ENCODE data around the gene INAFM1.

The INAFM1 gene

DNA sequence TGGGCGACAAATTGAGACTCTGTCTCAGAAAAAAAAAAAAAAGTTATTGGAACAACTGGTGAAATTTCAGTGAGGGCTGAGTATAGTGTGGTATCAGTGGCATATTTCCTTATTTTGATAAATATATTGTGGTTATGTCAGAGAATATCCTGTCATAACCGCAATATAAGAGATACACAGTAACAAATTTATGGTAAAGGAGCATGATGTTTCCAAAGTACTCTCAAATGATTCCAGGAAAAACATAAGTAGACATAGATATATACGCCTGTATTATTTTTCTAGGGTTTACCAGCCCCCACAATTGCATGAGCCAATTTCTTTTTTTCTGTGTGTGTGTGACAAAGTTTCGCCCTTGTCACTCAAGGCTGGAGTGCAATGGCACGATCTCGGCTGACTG is 29.3 kb downstream of the INAFM1 start:
- H3K27me3 ChIP-seq (replicated peaks; ENCODE audit: insufficient read depth, low read length), result peaks cover 49% of the 10 kb centered on the region

DNA sequence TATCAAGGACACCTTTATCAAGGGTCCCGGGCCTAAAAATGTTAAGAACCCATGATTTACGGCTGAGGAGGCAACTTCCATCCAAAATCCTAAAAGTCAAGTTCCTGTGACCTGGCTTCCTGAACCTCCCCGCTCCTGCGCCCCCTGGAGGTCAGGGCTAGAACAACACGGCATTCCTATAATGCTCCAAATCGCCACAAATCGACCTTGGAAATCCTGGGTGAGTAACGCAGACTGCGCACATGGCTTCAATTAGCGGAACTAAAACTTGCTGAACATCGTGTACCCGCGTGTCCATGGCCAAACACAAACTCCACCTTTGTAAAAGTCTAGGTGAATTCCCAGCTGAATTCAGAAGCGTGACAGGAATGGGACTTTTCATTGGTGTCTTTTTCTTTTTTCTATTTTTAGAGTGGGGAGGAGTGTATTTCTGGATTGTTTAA is 30.6 kb downstream of the INAFM1 start:
- DNase-seq, result peak; percentile 49
- H3K4me1 ChIP-seq (ENCODE audit: low read length), result no peaks in the 10 kb centered on the region
- no peak overlapping the region for H2AFZ ChIP-seq (ENCODE audit: low read length)
- no peaks in the 10 kb centered on the region for H3K9me3 ChIP-seq (replicated peaks; ENCODE audit: insufficient read depth, low read length)
- H3F3A ChIP-seq (ENCODE audit: insufficient read depth, low read length), result no peaks in the 10 kb centered on the region
- peaks cover 61% of the 10 kb centered on the region for H3K27me3 ChIP-seq (replicated peaks; ENCODE audit: insufficient read depth, low read length)
- peak overlapping the region; percentile 8; the same call in 1 of the 2 replicates for H3K4me2 ChIP-seq (ENCODE audit: low read depth, low read length)
- TF ChIP-seq, protein P1, sequence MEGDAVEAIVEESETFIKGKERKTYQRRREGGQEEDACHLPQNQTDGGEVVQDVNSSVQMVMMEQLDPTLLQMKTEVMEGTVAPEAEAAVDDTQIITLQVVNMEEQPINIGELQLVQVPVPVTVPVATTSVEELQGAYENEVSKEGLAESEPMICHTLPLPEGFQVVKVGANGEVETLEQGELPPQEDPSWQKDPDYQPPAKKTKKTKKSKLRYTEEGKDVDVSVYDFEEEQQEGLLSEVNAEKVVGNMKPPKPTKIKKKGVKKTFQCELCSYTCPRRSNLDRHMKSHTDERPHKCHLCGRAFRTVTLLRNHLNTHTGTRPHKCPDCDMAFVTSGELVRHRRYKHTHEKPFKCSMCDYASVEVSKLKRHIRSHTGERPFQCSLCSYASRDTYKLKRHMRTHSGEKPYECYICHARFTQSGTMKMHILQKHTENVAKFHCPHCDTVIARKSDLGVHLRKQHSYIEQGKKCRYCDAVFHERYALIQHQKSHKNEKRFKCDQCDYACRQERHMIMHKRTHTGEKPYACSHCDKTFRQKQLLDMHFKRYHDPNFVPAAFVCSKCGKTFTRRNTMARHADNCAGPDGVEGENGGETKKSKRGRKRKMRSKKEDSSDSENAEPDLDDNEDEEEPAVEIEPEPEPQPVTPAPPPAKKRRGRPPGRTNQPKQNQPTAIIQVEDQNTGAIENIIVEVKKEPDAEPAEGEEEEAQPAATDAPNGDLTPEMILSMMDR (IDR thresholded peaks at IDR 0.05; ENCODE audit: low read length), result peak; percentile 95
- TF ChIP-seq EZH2 (optimal IDR thresholded peaks at IDR 0.05; ENCODE audit: low read depth, low read length), result no peak
- H3K9me2 ChIP-seq (replicated peaks; ENCODE audit: insufficient read depth, low read length), result no peaks in the 10 kb centered on the region
- H3K27ac ChIP-seq (ENCODE audit: low read length), result no peak overlapping the region
- H3K36me3 ChIP-seq (replicated peaks; ENCODE audit: insufficient read depth, low read length), result no peaks in the 10 kb centered on the region
- no peaks in the 10 kb centered on the region for H3K79me2 ChIP-seq (ENCODE audit: low read length)
- no peak overlapping the region for H3K4me3 ChIP-seq (ENCODE audit: low read length)
- H3K9ac ChIP-seq (ENCODE audit: low read length), result no peak overlapping the region
- no peaks in the 10 kb centered on the region for H4K20me1 ChIP-seq (ENCODE audit: insufficient read depth, low read length)

More for the DNA sequence above, 29.3 kb downstream of the INAFM1 start:
- Histone ChIP-seq H4K20me1 (ENCODE audit: insufficient read depth, low read length) (no peaks in the 10 kb centered on the region), H3K4me3 (ENCODE audit: low read length) (no peak overlapping the region), H2AFZ (ENCODE audit: low read length) (no peak overlapping the region), H3K9ac (ENCODE audit: low read length) (no peak overlapping the region), H3K79me2 (ENCODE audit: low read length) (no peaks in the 10 kb centered on the region), H3K9me3 (replicated peaks; ENCODE audit: insufficient read depth, low read length) (no peaks in the 10 kb centered on the region), H3K4me1 (ENCODE audit: low read length) (no peaks in the 10 kb centered on the region), H3F3A (ENCODE audit: insufficient read depth, low read length) (no peaks in the 10 kb centered on the region), H3K36me3 (replicated peaks; ENCODE audit: insufficient read depth, low read length) (no peaks in the 10 kb centered on the region), H3K27ac (ENCODE audit: low read length) (no peak overlapping the region), H3K9me2 (replicated peaks; ENCODE audit: insufficient read depth, low read length) (no peaks in the 10 kb centered on the region), H3K4me2 (ENCODE audit: low read depth, low read length) (no peak overlapping the region)
- TF ChIP-seq, protein P1 (IDR thresholded peaks at IDR 0.05; ENCODE audit: low read length), result no peak
- TF ChIP-seq EZH2 (optimal IDR thresholded peaks at IDR 0.05; ENCODE audit: low read depth, low read length), result no peak
- no peak for TF ChIP-seq EZH2phosphoT487 (IDR thresholded peaks at IDR 0.05; ENCODE audit: low read length)
- DNase-seq, result no peak

DNA sequence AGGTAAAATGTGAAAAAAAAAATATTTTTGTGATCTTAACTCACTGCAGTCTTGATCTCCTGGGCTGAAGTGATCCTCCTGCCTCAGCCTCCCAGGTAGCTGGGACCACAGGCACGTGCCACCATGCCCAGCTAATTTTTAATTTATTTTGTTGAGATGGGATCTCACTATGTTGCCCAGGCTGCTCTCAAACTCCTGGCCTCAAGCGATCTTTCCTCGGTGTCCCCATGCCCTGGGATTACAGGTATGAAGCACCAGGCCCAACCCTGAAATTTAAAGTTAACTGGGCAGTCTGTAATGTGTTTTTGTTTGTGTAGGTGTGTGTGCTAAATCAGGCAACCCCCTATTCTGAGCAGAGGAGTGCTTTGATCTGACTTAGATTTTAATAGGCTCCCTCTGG is 31.6 kb downstream of the INAFM1 start:
- Histone ChIP-seq H3K79me2 (ENCODE audit: low read length) (no peaks in the 10 kb centered on the region), H3K4me1 (ENCODE audit: low read length) (no peaks in the 10 kb centered on the region), H3K27ac (ENCODE audit: low read length) (no peak overlapping the region), H3K4me3 (ENCODE audit: low read length) (no peak overlapping the region), H4K20me1 (ENCODE audit: insufficient read depth, low read length) (no peaks in the 10 kb centered on the region), H3K9ac (ENCODE audit: low read length) (no peak overlapping the region), H3K27me3 (replicated peaks; ENCODE audit: insufficient read depth, low read length) (peaks cover 71% of the 10 kb centered on the region), H3K4me2 (ENCODE audit: low read depth, low read length) (no peak overlapping the region), H3F3A (ENCODE audit: insufficient read depth, low read length) (no peaks in the 10 kb centered on the region), H2AFZ (ENCODE audit: low read length) (no peak overlapping the region), H3K9me3 (replicated peaks; ENCODE audit: insufficient read depth, low read length) (no peaks in the 10 kb centered on the region), H3K36me3 (replicated peaks; ENCODE audit: insufficient read depth, low read length) (no peaks in the 10 kb centered on the region), H3K9me2 (replicated peaks; ENCODE audit: insufficient read depth, low read length) (no peaks in the 10 kb centered on the region)
- no peak for DNase-seq
- TF ChIP-seq, protein P1 (IDR thresholded peaks at IDR 0.05; ENCODE audit: low read length), result no peak
- TF ChIP-seq EZH2phosphoT487 (IDR thresholded peaks at IDR 0.05; ENCODE audit: low read length) (no peak), EZH2 (optimal IDR thresholded peaks at IDR 0.05; ENCODE audit: low read depth, low read length) (no peak)

Measured in MM.1S (cell line).